Effector memory CD4-positive, alpha-beta T cell (primary cell): ENCODE data around the gene TRAM2.

Source experiments
- DNase-seq, 3 donors: peaks; one replicate each; pipeline ENCODE4 v3.0.0-alpha.2; 2020
- H3K27ac ChIP-seq: 2 replicates; pipeline ENCODE4 v1.7.0; 2013; ENCODE audit warnings: mild to moderate bottlenecking, low read length, moderate library complexity; ENCODE audit not compliant: insufficient read depth, poor library complexity, severe bottlenecking
- H3K27me3 ChIP-seq: replicated peaks from 2 replicates; pipeline ENCODE4 v1.7.0; 2013; ENCODE audit warnings: mild to moderate bottlenecking, low read length; ENCODE audit not compliant: insufficient read depth, control insufficient read depth, poor library complexity, severe bottlenecking
- H3K36me3 ChIP-seq: 2 replicates; pipeline ENCODE4 v1.7.0; 2013; ENCODE audit warnings: mild to moderate bottlenecking, low read length, moderate library complexity; ENCODE audit not compliant: control insufficient read depth, insufficient read depth
- H3K4me1 ChIP-seq: 2 replicates; pipeline ENCODE4 v1.7.0; 2013; ENCODE audit warnings: low read length, mild to moderate bottlenecking; ENCODE audit not compliant: control insufficient read depth, insufficient read depth, poor library complexity, severe bottlenecking
- H3K4me3 ChIP-seq: 2 replicates; pipeline ENCODE4 v1.7.0; 2013; ENCODE audit warnings: low read length, low read depth, mild to moderate bottlenecking; ENCODE audit not compliant: insufficient read depth, poor library complexity, severe bottlenecking
- H3K9me3 ChIP-seq: 2 replicates; pipeline ENCODE4 v1.7.0; 2013; ENCODE audit warnings: mild to moderate bottlenecking, low read length, moderate library complexity; ENCODE audit not compliant: control insufficient read depth

The TRAM2 gene

GRCh38 chr6:52505726-52506409 lies 71.0 kb downstream of the TRAM2 start:
- H3K27me3 ChIP-seq: no peaks in the 10 kb centered on the region
- peaks cover 31% of the 10 kb centered on the region for H3K36me3 ChIP-seq
- no peak for DNase-seq
- no peak overlapping the region for H3K27ac ChIP-seq
- H3K4me3 ChIP-seq: no peak overlapping the region
- H3K4me1 ChIP-seq: no peaks in the 10 kb centered on the region
- no peaks in the 10 kb centered on the region for H3K9me3 ChIP-seq

GRCh38 chr6:52504782-52505136 lies 72.1 kb downstream of the TRAM2 start:
- Histone ChIP-seq H3K36me3 (peaks cover 31% of the 10 kb centered on the region), H3K4me3 (no peak overlapping the region), H3K9me3 (no peaks in the 10 kb centered on the region), H3K27ac (no peak overlapping the region), H3K4me1 (no peaks in the 10 kb centered on the region), H3K27me3 (no peaks in the 10 kb centered on the region)
- DNase-seq: no peak

- Histone ChIP-seq H3K4me3 (no peak overlapping the region), H3K9me3 (no peaks in the 10 kb centered on the region), H3K27ac (no peak overlapping the region), H3K27me3 (no peaks in the 10 kb centered on the region), H3K36me3 (peaks cover 27% of the 10 kb centered on the region), H3K4me1 (no peaks in the 10 kb centered on the region)
- DNase-seq: no peak
Observed at GRCh38 chr6:52503851-52504781, 72.7 kb downstream of the TRAM2 start.

- Histone ChIP-seq H3K4me3 (no peak overlapping the region), H3K36me3 (peaks cover 24% of the 10 kb centered on the region), H3K27me3 (no peaks in the 10 kb centered on the region), H3K27ac (no peak overlapping the region), H3K4me1 (no peaks in the 10 kb centered on the region), H3K9me3 (no peaks in the 10 kb centered on the region)
- no peak for DNase-seq
Observed at GRCh38 chr6:52503323-52503747, 73.5 kb downstream of the TRAM2 start.

GRCh38 chr6:52502306-52503029 lies 74.4 kb downstream of the TRAM2 start:
- no peak overlapping the region for H3K27ac ChIP-seq
- H3K36me3 ChIP-seq: peaks cover 20% of the 10 kb centered on the region
- no peaks in the 10 kb centered on the region for H3K4me1 ChIP-seq

GRCh38 chr6:52500238-52501129 lies 76.4 kb downstream of the TRAM2 start:
- no peak for DNase-seq
- peaks cover 20% of the 10 kb centered on the region for H3K36me3 ChIP-seq
- no peaks in the 10 kb centered on the region for H3K4me1 ChIP-seq
- no peak overlapping the region for H3K27ac ChIP-seq
- H3K9me3 ChIP-seq: no peaks in the 10 kb centered on the region
- H3K4me3 ChIP-seq: no peak overlapping the region
- H3K27me3 ChIP-seq: no peaks in the 10 kb centered on the region

More at GRCh38 chr6:52502306-52503029, 74.4 kb downstream of the TRAM2 start:
- no peak overlapping the region for H3K4me3 ChIP-seq
- no peaks in the 10 kb centered on the region for H3K27me3 ChIP-seq
- DNase-seq: no peak
- H3K9me3 ChIP-seq: no peaks in the 10 kb centered on the region

- no peak for DNase-seq
- no peaks in the 10 kb centered on the region for H3K27me3 ChIP-seq
- H3K9me3 ChIP-seq: no peaks in the 10 kb centered on the region
- H3K4me1 ChIP-seq: no peaks in the 10 kb centered on the region
- no peak overlapping the region for H3K27ac ChIP-seq
- no peak overlapping the region for H3K4me3 ChIP-seq
- H3K36me3 ChIP-seq: peaks cover 20% of the 10 kb centered on the region
Observed at GRCh38 chr6:52499681-52500236, 77.1 kb downstream of the TRAM2 start.

- H3K4me1 ChIP-seq: no peaks in the 10 kb centered on the region
- H3K27me3 ChIP-seq: no peaks in the 10 kb centered on the region
- H3K4me3 ChIP-seq: no peak overlapping the region
- no peaks in the 10 kb centered on the region for H3K9me3 ChIP-seq
- peaks cover 18% of the 10 kb centered on the region for H3K36me3 ChIP-seq
- H3K27ac ChIP-seq: no peak overlapping the region
- no peak for DNase-seq
Observed at GRCh38 chr6:52499026-52499425, 77.8 kb downstream of the TRAM2 start.

GRCh38 chr6:52498538-52499017 lies 78.3 kb downstream of the TRAM2 start:
- Histone ChIP-seq H3K27me3 (no peaks in the 10 kb centered on the region), H3K4me3 (no peak overlapping the region), H3K27ac (no peak overlapping the region), H3K36me3 (peaks cover 14% of the 10 kb centered on the region), H3K4me1 (no peaks in the 10 kb centered on the region), H3K9me3 (no peaks in the 10 kb centered on the region)
- no peak for DNase-seq
